DOHH2 (cell line): Measurements from ENCODE around the gene PARP14.

ENCODE experiments used
- CTCF ChIP-seq: fragments of 200-600 bp; sonication (generic); IDR thresholded peaks from one replicate; pipeline ENCODE4 v1.5.1; 2014; ENCODE audit warnings: antibody characterized with exemption, mild to moderate bottlenecking, low read depth, low read length; ENCODE audit not compliant: poor library complexity, severe bottlenecking
- EZH2phosphoT487 ChIP-seq: fragments of 200-600 bp; sonication (generic); IDR thresholded peaks from 2 replicates; pipeline ENCODE4 v1.6.1; 2017; ENCODE audit warnings: borderline replicate concordance, mild to moderate bottlenecking, antibody characterized with exemption, low read length, moderate library complexity, mixed read lengths

- TF ChIP-seq CTCF = no peak
- no peak for TF ChIP-seq EZH2phosphoT487
These were observed 87.1 kb downstream of the PARP14 start for GRCh38 chr3:122767540-122768372.
